ENCODE data around the gene L3MBTL2.

- TF ChIP-seq RAD21 (IDR thresholded peaks at IDR 0.05; ENCODE audit: low read depth) (no peak), CTCF (IDR thresholded peaks at IDR 0.05 in 2 of 3, conservative IDR thresholded peaks at IDR 0.05 in 1 of 3; ENCODE audit: borderline replicate concordance in 1 of 3, insufficient read depth in 1 of 3, low read depth in 2 of 3, low read length in 2 of 3) (no peak), POLR2A (IDR thresholded peaks at IDR 0.05; ENCODE audit: borderline replicate concordance, extremely low read depth, insufficient read depth, insufficient read length) (no peak)
Observed at GRCh38 chr22:41231369-41231768, 26.3 kb downstream of the L3MBTL2 start.

All from HCT116 (cell line).